ENCODE results near the gene HCFC1.

Gene HCFC1

GRCh38 chrX:153973127-153974002 lies 1.7 kb upstream of the HCFC1 start:
- H3K4me3 ChIP-seq (replicated peaks; ENCODE audit: low read depth, low read length): peak overlapping the region; percentile 89
- TF ChIP-seq CTCF (IDR thresholded peaks at IDR 0.05; ENCODE audit: low read length, missing control alignments): no peak
- DNase-seq (ENCODE audit: low read depth): no peak

- peak within 1 kb of the TSS; percentile 89 for H3K4me3 ChIP-seq (replicated peaks; ENCODE audit: low read depth, low read length)
- DNase-seq (ENCODE audit: low read depth): peak; percentile 85
- TF ChIP-seq CTCF (IDR thresholded peaks at IDR 0.05; ENCODE audit: low read length, missing control alignments): no peak
Observed at GRCh38 chrX:153972368-153973126, 929 bp upstream of the HCFC1 start, which contains the start of gene TMEM187. Gene TMEM187 (plus strand): TSS chrX:153972754. CDS start chrX:153982063, 9,309 bp downstream.

GRCh38 chrX:153971124-153971449 lies 531 bp downstream of the HCFC1 start:
- peak; percentile 86 for DNase-seq (ENCODE audit: low read depth)
- peak overlapping the region; percentile 89 for H3K4me3 ChIP-seq (replicated peaks; ENCODE audit: low read depth, low read length)
- no peak for TF ChIP-seq CTCF (IDR thresholded peaks at IDR 0.05; ENCODE audit: low read length, missing control alignments)

- H3K4me3 ChIP-seq (replicated peaks; ENCODE audit: low read depth, low read length): peak overlapping the region; percentile 89
- no peak for TF ChIP-seq CTCF (IDR thresholded peaks at IDR 0.05; ENCODE audit: low read length, missing control alignments)
- peak; percentile 74 for DNase-seq (ENCODE audit: low read depth)
Observed at GRCh38 chrX:153970357-153971123, 1.1 kb downstream of the HCFC1 start.

- peak; percentile 35 for DNase-seq (ENCODE audit: low read depth)
- H3K4me3 ChIP-seq (replicated peaks; ENCODE audit: low read depth, low read length): peak overlapping the region; percentile 89
- no peak for TF ChIP-seq CTCF (IDR thresholded peaks at IDR 0.05; ENCODE audit: low read length, missing control alignments)
Observed at GRCh38 chrX:153969904-153970356, 1.7 kb downstream of the HCFC1 start.

- H3K4me3 ChIP-seq (replicated peaks; ENCODE audit: low read depth, low read length): peak overlapping the region; percentile 89
- DNase-seq (ENCODE audit: low read depth): no peak
- TF ChIP-seq CTCF (IDR thresholded peaks at IDR 0.05; ENCODE audit: low read length, missing control alignments): no peak
Observed at GRCh38 chrX:153969125-153969903, 2.3 kb downstream of the HCFC1 start.

Measured in fibroblast of pulmonary artery (primary cell).